ENCODE measurements around the gene KIF16B.

GRCh38 chr20:16267526-16267925, 305.7 kb downstream of the KIF16B start:
- TF ChIP-seq ZFX (IDR thresholded peaks at IDR 0.05) = no peak
- no peak for TF ChIP-seq CTCF (conservative IDR thresholded peaks at IDR 0.05)

Data from C4-2B (cell line).